Activated gamma-delta T cell treated with Interleukin-2 at 50 U/mL for 16 hours (primary cell): ENCODE results near the gene EMP1.
"Not testable (repeated sequence)": the region's sequence is repeated elsewhere in the genome, so short reads cannot be mapped to it uniquely, and the experiment has no call there.

Experiments
- DNase-seq: peaks from one replicate; pipeline ENCODE4 v3.0.0-alpha.2; 2020

Gene EMP1

DNA sequence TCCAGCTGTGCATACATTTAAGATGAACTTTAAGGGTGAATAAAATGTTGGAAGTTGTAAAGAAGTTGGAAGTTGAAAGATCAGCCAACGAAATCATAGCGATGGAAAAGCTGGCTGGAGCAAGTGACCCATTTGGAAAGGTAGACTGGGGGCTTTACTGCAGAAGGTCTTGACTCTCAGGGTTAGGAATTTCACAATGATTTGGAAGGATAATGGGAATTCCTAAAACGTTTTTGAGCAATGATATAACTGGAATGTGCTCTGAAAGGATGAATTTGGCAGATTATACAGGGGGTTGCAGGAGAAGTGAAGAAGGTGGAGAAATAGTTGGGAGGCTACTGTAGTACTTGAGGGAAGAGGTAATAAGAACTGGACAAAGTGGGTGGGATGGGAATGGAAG lies 27.4 kb downstream of the EMP1 start:
- no peak for DNase-seq

DNA sequence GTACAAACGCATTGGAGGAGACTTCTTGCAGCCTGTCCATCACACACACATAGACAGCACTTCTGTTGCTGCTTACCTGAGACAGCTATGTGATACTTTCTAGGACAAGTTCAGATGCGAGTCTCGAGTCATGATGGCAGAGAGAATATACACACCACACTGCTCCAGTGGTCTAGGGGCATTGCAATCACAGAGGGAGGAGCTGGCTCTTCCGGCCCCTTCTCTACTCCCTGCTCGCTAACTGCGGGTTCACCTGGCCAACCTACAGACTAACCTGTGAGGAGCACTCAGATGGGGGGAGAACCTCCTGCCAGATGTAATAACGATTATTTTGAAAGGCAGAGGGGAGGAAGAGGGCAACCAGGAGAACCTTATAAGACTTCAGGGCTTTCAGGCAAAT lies 30.7 kb downstream of the EMP1 start:
- DNase-seq: no peak

DNA sequence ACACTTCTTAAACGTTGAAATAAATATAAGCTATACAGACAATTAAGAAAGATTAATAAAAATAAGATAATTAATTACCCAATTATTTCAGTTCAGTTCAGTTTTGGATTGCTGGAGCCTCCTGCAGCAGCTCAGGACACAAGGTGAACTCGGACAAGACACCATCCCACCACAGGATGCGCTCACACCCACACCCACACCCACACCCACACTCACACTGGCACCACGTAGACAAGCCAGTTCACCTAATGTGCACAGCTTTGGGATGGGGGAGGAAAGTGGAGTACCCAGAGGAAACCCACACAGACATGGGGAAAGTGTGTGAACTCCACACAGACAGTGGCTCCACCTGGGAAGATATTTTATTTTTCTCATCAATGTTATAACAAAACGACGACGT lies 32.1 kb downstream of the EMP1 start:
- DNase-seq: no peak

DNA sequence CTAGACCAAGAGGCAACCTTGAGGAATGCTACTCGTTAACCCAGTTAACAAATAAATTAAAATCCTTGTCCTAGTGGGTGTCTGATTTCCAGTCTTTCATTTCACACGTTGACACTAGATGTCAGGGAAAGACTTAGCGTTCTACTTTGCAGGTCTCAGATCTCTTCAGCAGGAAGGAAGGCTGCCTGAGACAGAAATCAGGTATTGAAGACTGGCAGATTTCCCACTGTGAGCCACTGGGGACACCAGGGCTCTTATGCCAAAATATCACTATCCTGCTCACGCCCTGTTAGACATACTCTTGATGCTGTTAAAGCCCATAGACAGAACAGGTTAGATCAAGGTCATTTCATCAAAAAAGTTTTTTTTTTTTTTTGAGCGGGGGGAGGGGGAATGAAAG lies 33.0 kb downstream of the EMP1 start:
- DNase-seq: no peak

DNA sequence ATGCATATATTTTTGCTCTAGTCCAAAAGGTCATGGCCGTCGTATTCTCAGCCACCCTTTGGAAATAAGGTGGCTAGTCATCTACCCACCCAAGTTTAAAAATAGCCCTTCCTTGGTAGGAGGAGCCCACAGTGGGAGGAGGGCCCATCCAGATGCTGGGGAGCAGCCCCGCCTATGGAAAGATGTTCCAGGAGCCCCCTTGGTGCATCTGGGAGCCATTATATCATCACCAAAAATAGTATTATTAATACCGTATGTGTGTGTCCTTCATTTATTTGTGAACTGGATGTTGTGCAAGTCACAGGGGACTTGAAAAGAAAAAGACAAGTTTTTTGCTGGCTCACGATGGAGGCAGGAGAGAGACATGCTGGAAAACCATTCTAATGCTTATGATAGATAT lies 34.0 kb downstream of the EMP1 start:
- DNase-seq: no peak

DNA sequence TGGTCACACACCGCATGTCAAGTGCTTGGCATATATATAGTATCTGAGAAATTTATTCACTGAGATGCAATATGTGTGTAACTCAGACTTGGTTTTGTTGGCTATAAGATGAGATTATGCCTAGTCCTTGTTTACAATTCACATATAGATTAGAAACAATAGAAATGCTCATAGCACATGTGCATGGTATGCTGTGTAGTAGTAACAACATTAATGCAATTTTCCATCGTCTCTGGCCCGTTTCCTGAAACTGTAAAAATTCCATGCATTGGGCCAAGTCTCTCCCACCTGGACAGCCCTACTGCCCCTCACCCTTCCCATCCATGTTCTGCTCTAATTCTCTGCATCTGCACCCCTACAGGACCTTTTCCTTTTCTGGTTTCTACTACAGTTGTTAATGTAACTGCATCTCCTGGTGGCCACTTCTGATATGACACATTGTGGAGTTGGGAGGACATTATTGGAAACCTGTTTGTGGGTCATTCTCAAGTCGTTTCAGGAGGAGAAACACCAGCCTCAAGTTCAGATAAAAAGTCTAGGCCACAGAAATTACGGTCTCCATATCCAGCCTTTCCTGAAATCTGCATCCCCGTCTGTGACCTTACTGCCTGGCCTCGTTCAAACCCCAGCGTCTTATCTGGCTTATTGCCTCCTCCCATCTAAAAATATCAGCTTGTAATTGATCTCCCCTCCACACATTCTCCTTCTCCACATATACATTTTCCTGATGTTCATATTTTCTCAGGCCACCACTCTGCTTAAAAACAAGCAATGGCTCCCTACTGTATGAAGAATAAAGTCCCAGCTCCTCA lies 37.5 kb downstream of the EMP1 start:
- peak; percentile 16 for DNase-seq

DNA sequence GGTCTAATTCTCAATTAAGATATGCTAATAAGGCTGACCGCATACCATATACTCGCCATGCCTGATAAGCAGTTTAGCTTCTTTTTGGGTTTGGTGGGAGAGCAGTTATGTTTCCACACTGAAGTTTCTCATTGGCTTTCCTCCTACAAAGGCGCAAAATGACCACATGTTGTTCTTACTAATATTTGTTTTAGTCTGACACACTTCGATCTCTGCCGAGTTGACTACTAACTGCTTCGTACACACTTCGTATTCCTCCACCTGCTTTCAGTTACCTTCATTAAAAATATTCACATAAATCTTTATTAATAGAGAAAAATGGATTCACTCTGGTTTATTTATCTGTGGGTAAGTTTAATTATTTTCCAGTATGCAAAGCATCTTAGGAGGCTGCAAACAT lies 41.7 kb downstream of the EMP1 start:
- DNase-seq: no peak

DNA sequence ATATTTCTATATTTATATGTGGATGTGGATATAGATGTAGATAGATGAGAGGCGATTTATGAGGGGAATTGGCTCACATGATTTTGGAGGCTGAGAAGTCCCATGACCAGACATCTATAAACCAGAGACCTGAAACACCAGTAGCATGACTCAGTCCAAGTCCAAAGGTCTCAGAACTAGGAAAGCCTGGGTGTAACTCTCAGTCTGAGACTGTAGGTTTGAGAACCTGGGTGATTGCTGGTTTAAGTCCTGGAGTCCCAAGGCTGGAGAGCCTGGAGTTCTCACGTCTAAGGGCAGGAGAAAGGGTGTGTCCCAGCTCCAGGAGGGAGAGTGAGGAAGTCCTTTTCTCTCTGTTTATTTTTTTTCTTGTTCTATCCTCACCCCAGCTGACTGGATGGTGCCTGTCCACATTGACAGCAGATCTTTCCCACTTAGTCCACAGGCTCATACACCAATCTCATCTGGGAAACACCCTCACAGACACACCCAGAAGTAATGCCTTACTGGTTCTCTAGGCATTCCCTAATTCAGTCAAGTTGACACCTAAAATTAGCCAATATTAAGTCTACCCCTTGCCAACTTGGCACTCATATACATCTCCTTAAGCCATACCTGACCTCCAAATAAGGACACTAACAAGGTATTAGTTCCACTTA lies 45.4 kb downstream of the EMP1 start:
- no peak for DNase-seq

DNA sequence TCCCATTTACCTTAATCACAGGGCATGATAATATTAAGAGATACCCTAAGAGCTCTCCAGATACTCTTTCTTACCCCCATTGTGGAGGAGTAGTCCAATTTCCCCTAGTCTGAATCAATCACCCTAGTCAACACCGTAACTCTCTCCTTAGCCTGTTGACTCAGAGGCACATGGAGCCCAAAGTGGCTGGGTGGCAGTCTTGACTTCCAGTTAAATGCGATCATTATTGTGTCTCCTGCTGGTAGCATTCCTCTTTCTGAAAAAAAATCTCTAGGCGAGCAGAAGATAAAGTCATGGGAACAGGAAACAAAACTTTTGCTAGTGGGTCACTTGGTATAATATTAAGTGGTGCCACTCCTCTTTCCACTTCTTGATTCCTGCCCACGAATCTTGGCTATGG lies 46.4 kb downstream of the EMP1 start:
- no peak for DNase-seq

DNA sequence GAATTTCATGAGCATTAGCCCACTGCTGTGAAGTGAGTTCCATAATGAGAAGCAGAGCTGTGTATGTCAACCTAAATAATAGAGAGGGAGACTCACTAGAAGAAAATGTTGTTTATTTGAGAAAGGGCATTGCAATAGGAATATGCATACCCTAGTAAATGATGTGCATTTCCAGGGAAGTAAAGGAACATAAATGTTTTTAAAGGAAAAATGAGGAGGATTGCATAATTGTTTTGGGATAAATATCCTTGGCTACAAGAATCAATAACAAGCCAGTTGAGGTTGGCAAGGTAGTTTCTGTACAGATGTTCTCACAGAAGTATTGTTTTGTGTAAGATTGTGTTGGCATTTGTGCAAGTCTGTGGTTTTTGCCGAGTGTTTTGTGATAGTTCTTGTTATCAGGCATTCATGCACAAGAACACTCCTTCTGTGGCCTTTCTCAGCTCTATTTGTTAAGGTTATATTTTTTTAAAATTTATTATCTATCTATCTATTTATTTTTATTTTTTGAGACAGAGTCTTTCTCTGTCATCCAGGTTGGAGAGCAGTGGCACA lies 47.1 kb downstream of the EMP1 start:
- DNase-seq: no peak

DNA sequence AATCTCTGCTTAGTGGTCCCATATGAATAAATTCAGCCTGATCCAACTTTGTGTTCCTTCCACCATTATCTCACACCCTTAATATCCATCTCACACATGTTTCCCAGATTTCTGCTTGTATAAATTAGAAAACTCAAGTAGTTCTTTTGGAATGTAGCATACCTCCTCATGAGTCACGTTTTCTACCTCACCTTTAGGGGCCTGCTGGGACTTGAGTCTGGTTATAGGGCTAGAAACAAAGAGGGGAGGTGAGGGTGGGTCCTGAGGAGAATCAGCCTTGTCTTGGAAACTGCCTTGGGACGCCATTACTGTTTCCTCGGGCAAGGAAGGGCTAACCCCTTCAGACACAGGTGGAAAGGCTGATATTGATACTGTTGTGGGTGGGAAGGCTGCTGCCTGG lies 51.1 kb downstream of the EMP1 start:
- no peak for DNase-seq

DNA sequence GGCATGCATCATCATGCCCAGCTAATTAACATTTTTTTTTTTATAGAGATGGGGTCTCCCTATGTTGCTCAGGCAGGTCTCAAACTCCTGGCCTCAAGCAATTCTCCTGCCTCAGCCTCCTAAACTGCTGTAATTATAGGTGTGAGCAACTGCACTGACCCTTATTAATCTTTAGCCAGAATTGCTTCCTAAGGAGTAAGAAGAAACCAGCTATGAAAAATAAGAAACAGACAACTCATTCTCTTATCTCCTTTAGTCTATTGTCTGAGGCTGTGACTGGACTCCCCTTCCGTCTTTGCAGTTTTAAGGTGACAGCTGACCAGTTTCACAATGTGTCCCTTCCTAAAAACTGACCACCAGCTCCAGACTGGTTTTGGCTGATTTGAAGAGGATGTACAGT lies 52.4 kb downstream of the EMP1 start:
- no peak for DNase-seq

DNA sequence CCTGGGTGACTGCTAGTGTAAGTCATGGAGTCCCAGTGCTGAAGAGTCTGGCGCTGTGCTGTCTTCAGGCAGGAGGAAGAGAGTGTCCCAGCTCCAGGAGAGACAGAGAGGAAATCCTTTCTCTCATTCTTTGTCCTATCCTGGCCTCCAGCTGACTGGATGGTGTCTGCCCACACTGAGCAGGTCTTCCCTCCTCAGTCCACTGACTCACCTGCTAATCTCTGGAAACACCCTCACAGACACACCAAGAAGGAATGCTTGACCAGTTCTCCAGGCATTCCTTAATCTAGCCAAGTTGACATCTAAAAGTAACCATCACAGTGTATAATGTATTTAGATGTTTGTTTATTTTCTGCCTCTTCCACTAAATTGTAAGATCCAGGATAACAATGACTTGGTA lies 53.9 kb downstream of the EMP1 start:
- no peak for DNase-seq

DNA sequence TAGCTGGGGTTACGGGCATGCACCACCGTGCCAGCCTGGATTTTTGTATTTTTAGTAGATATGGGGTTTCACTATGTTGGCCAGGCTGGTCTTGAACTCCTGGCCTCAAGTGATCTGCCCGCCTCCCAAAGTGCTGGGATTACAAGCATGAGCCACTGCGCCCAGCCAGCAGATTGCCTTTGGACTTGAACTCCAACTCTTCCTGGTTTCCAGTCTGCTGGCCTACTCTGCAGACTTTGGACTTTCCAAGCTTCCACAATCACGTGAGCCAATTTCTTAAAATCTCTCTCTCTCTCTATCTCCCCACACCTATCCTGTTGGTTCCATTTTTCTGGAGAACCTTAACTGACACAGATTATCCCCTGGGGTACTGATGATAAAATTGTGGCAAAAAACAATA lies 55.0 kb downstream of the EMP1 start:
- DNase-seq: no peak

DNA sequence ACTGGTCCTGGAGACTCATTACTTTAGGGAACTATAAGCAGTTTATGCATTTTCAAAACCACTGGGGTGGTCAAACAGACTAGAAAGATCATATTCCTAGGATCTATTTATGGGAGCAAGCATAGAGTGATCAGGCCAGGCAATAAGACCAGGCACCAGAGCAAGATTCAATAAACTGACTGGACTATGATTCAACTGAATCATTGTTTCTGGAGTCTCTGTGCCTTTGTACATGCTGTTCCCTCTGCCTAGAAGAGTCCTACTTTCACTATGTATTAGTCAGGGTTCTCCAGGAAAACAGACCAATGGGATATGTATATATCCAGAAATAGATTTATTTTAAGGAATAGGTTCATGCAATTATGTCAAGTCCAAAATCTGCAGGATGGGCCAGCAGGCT lies 55.5 kb downstream of the EMP1 start:
- DNase-seq: no peak

DNA sequence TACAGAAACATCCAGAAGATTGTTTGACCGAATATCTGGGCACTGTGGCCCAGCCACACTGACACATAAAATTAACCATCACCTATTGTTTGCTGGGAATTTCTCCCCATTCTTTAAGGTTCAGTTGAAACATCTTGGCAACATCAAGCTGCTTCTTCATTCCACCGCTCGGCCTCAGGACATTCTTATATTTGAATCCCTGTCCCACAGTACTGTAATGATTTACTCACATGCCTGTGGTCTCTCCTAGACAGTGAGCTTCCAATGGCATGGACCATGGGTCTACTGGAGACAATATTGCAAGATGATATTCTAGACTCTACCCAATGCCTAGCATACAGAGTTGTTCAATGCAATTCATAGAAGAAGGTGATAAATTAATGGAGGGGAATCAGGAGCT lies 56.1 kb downstream of the EMP1 start:
- no peak for DNase-seq

DNA sequence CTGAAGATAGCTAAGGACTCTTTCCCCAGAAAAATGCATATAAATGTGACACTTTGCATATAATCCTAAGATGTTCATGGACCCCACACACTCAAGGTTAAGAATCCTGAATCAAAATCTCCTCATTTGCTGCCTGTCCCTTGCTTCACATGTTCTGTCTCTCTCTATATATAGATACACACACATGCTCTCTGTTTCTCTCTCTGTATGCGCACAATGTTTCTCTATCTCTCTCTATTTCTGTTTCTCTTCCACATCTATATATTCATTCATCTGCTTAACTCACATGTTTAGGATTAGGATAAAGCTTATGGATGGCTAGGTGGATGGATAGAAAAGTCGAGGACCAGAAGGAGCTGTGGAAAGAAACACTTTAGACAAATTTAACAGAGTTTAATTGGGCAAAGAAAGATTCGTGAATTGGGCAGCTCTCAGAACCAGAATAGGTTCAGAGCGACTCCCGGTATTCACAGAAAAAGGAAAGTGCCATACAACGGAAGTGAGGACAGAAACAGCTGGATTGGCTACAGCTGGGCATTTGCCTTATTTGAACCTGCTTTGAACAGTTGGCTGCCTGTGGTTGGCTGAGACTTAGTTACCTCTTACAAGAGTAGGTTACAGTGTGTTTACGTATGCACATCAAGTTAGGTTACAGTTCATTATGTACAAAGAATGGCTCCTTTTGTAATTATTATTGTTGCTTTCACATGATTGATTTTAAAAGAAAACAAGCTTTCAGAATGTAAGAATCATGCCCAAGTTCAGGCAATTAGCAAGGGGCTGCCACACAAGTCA lies 57.6 kb downstream of the EMP1 start:
- DNase-seq: no peak

DNA sequence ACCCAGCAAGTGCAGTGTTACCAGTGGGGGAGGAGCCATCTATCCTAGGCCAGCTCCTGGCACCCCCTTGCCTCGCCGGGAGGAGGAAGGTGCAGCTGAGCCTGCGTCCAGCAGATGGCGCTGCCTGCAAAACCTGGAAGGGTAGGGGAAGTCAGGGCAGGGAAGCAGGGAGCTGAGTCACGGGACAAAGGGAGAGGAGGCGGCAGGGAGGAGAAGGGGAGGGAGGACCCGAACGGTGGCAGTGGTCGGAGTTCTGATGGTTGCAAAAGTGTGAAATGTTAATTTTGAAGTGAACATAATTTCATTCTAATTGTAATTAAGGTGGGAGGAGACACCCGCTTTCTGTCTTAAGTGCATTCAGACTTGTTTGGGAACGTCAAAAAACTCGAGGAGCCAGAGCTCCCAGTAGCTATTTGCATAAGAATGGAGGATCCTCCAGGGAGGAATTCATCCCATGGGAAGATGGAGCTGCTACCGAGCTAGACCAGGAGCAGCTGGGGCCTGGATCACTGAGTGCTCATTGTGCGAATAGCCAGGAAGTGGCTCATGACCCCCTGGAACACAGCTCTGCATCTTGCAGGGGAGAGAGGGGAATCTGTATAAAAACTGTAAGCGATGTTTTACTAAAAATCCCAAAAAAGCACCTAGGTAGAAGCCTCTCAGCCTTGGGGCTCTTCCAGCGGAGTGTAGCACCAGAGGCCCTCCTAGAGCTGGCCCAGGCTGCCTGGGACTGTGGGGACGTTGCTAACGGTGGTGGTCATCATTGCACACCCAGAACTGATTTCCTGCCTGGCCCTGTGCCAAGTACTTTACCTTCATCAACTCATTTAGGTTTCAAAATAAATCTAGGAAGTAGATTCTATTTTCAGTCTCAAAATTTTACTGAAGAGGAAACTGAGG lies 59.5 kb downstream of the EMP1 start:
- peak; percentile 56 for DNase-seq

DNA sequence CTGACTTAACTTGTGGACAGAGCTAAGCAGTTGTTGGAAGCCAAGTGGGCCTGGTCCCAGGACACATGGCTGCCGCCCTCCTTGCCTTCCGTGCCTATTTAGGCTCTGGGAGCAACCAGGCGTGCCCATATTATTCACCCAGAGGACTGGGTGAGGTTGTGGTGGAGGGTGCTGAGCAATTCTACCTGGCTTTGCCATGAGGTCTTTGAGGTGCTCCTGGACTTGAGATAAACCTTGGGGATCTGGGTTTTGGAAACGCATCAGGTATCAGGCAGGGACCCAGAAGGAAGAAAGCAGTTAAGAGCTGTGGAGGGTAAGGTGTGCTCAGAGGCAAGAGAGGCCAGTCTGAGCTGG lies 60.1 kb downstream of the EMP1 start:
- no peak for DNase-seq

DNA sequence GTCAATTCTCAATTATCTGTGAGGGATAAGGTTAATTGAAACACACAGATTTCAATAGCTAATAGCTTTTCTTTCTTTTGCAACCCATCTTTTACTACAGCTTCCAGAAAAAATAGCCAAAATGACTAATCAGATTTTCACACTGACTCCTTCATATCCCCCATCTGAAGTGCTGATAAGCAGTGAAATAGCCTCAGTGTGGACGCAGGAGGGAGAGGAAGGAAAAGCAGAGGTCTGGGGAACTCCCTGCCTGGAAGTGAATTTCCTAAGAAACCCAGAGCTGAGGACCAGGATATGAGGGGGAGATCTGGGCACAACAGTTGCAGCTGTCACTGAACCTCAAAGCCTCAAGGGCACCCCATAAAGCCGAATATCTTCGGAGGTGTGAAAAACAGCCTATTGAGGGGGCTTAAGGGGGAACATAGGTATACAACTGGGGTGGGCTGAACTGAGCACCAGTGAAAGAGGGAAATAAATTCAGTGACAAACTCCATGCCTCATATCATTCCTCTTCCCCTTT lies 60.9 kb downstream of the EMP1 start:
- no peak for DNase-seq

DNA sequence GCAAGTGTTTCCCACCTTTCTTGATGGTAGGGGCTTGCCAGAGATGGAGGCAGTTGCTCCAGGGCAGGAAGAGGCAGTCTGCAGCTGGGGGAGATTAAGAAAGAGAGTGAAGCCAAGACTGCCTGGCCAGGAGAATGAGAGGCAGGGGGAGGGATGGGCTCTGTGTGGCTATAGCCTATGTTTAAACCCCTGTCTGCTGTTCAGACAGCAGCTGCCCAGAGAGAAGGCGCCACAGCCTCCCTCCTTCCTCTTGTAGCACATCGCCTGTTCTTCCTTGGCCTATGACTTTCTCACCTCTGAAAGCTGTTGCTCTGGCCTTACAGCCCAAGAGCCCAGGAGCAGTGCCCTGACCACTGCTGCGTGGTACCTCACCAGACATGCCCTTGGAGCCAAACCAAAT lies 61.7 kb downstream of the EMP1 start:
- DNase-seq: no peak

DNA sequence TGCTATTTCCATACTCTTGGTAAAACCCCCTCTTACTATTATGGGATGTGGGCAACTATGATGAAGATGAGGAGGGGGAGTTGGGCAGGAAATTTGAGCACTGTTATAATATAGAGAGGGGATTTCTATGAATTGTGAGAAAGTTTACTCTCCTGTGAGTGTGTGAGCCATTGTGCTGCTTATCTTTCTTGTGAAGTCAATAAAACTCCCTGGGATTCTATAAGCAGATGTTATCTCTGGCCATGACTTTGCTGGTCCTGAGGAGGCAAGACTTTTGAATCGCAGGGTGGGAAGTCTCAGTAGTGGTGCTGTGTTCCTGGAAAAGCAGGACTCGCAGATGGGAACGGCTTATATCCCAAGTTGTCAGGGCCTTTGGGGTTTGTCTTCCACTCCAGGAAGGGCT lies 62.2 kb downstream of the EMP1 start:
- no peak for DNase-seq

DNA sequence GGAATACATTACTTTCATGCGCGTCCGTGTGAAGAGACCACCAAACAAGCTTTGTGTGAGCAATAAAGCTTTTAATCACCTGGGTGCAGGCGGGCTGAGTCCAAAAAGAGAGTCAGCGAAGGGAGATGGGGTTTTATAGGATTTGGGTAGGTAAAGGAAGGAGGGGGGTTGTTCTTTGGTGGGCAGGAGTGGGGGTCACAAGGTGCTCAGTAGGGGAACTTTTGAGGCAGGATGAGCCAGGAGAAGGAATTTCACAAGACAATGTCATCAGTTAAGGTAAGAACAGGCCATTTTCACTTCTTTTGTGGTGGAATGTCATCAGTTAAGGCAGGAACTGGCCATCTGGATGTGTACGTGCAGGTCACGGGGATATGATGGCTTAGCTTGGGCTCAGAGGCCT lies 63.1 kb downstream of the EMP1 start:
- not testable (repeated sequence) for DNase-seq
